Stimulated activated CD4-positive, alpha-beta T cell treated with anti-CD3 and anti-CD28 coated beads, TNF-alpha, amount 100 ng/mL, for 48 hours (primary cell): ENCODE measurements around the gene CC2D2A.
"Not testable (repeated sequence)": the region's sequence is repeated elsewhere in the genome, so short reads cannot be mapped to it uniquely, and the experiment has no call there.

Experiments used
- DNase-seq, 3 donors: peaks; one replicate each; pipeline ENCODE4 v3.0.0-alpha.2; 2020; ENCODE audit warnings: low read depth in 3 of 3

Gene CC2D2A

DNA sequence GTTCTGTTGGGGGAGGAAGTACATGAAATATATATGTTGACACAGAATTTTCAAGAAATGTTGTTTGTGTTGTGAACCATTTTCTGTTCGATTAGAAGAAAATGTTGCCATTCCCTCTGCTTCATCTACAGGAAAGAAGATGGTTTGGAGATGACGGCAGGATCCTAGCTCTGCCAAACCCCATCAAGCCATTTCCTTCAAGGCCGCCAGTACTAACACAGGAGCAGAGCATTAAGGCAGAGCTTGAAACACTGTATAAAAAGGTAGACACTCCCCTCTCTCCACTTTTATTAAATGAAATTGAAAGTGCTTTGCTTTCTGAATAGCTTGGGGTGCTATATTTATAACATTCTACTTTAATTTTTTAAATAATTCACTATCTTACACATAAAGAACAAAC lies 46.8 kb downstream of the CC2D2A start:
- DNase-seq = no peak

DNA sequence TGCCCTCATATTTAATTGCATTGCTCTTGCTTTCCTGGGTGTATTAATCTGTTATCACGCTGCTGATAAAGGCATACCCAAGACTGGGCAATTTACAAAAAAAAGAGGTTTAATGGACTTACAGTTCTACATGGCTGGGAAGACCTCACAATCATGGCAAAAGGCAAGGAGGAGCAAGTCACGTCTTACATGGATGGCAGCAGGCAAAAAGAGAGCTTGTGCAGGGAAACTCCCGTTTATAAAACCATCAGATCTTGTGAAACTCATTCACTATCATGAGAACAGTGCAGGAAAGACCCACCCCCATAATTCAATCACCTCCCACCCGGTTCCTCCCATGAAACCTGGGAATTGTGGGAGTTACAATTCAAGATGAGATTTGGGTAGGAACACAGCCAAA lies 48.0 kb downstream of the CC2D2A start:
- not testable (repeated sequence) for DNase-seq

DNA sequence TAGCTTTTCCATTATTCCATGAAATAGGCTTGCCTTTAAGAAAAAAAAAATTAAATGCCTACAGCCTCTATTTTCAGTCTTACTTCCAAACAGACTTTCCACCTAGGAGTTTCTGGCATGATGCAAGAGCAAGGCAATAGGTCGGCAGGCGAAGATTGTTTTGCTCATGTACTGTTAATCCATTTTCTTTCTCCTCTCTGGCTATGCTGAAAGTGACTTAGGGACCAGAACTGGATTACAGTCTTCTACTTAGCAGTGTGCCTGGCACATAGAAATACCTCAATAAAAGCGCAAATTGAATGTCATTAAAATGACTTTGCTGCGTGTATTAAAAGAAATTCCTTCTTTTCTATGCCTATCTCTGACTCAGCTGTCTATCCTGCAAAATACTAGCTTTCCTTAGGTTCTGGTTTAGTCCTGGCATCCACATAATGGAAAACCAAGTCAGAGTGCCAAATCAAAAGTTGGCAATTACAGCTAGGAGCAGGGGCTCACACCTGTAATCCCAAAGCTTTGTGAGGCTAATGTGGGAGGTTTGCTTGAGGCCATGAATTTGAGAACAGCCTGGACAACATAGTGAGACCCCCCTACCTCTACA lies 51.9 kb downstream of the CC2D2A start:
- no peak for DNase-seq

DNA sequence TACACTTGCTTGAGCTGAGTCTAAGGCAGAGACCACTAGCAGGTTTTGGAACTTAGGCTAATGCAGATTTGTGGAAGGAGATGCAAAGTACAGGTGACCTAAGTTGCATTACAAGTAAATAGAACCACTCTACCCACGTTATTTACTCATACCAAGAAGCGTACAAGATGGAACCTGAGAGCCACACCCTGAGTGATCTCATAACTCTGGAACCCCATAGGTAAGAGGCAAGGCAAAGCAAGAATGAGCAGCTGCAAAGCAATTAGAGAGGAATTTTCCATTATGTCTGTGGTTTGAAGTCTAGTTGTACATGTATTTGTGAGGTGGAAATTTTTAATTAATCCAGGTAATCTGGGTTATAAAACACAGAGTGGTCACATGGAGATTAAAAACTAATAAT lies 55.4 kb downstream of the CC2D2A start:
- DNase-seq = no peak

DNA sequence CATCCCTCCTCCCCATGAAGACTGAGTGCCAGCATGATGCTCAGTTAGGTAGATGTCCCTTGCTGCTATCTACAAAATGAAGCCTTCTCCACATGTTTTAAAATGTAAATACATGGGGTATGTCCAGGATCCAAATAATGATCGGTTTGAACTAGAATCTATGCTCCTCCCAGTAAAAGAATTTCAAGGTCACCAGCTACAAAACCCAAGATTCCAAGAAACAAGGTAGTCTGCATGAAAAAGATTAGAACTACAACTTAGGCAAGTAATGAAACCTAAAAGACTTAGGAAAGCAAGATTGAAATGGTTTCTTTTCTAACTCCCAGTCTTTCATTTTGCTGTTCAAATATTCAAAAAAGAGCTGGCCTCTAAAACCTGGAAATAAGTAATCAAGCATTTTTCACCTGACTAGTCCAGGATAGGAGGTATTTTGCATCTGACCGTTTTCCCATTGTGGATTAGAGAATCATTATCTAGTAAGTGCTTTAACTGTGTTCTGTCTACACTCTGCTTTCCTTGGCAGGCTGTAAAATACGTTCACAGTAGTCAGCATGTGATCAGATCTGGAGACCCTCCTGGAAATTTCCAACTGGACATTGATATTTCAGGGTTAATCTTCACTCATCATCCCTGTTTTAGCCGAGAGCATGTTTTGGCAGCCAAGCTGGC lies 57.4 kb downstream of the CC2D2A start:
- DNase-seq = no peak

DNA sequence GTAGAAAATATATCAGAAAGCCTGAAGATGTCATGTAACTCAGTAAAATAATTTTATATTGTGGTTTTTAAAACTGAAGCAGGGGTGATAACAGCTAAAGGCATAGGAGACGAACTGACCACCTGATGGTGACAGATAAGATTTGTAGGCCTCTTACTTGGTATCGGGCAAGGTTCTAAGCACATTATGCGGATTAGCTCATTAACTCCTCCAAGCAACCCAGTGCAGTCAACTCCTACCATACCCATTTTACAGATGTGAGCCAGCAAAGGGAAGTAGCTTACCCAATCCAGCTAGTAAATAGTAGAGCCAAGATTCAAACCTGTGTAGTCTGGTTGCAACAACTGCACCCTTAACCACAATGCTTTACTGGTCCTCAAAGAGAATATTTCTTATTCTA lies 62.1 kb downstream of the CC2D2A start:
- DNase-seq = no peak

DNA sequence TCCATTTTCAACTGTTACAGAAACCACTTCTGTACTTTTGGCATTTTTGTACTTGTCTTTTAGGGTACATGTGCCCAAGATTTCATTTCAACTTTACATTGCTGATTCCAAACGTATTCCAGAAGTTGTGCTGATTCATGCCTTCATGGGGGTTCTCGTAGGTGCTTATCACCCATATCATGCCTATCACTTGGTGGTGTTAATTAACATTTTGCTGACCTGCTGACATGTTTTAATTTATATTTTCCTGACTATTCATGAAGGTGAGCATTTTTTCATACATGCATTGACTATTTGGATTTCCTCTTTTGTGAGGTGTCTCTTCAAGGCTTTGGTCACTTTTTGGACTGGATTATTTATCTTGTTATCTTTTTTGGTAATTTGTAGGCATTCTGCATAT lies 64.1 kb downstream of the CC2D2A start:
- no peak for DNase-seq

DNA sequence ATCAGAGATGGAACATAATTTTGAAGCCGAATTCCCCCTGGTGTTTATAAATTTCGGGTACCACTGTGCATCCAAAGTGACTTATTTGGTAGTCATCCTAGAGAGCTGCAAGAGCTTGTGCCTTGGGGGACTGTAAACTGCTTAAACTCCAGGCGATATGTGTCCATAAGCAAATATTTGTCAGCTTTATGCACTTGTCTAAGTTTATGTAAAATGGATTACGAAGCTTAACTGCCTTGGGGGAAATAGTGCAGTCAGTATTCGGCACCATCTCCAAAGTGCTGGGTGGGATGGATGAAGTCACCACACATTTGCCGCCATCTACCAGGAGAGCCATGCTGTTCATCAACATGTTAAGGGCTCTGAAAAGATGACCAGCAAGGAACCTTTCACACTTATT lies 65.9 kb downstream of the CC2D2A start:
- no peak for DNase-seq

DNA sequence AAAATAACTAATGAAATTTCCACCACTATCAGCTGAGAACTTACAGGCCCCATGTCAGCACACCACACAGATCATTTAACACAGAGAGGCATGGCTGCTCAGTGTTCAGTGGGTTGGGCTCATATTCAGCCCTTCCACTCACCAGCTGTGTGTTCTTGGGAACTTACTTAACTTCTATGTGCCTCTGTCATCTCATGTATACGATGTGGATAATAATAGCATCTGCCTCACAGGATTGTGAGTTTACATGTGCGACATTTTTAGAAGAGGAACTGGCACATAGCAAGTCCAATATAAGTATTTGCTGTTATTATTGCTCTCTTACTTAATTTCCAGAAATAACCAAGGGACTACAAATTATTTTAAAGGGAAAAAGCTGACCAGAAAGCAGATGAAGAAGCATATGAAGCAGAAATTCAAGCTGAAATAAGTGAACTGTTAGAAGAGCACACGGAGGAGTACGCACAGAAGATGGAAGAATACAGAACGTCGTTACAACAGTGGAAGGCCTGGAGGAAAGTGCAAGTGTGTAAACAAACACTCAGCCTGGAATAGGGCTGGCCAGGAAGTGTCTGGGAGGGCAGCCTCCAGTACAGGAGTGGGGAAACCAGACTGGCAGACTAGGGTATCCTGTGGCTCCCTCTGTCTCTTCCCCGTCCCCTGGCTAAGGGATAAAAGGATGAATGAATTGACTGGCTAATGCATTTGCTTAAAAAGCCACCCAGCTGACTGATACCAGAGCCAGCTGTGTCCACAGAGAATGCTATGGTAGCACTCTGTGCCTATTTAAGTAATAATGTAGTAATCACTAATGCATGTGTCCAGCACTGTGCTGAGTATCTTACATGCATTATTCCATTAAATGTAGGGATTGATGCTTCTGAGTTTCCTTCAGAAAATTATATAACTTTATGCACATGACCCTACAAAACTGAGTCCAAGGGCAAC lies 67.1 kb downstream of the CC2D2A start:
- no peak for DNase-seq

DNA sequence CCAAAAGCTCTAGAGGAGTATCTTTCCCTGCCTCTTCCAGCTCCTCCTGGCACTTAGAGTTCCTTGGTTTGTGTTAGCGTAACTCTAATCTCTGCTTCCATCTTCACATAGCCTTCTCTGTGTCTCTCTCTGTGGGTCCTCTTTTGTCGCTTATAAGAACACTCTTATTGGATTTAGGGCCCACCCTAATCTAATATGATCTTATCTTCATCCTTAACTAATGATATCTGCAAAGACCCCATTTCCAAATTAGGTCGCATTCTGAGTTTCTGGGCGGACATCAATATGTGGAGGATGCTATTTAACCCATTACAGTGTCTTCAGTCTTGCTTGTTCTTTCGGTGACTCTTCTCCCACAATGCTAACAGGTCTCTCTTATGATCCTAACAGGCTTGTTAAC lies 72.3 kb downstream of the CC2D2A start:
- no peak for DNase-seq

DNA sequence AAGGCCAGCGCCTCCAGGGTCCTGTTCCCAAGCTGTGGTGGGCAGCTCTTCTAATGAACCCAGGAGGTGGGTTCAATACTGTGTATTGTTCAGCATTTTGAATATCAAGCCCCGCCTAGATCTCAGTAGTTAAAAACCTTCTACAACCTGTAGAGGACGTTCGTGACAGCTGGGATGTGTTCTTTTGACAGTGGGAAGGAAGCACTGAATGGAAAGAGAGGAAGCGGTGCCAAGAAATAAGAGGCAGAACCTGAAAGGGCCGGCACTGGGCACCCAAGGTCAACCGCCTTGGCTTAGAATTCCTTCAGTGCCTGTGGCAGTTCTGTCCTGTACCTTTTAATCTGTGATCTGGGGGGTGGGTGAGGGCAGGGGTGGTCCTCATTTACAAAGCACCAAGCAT lies 73.1 kb downstream of the CC2D2A start:
- no peak for DNase-seq

DNA sequence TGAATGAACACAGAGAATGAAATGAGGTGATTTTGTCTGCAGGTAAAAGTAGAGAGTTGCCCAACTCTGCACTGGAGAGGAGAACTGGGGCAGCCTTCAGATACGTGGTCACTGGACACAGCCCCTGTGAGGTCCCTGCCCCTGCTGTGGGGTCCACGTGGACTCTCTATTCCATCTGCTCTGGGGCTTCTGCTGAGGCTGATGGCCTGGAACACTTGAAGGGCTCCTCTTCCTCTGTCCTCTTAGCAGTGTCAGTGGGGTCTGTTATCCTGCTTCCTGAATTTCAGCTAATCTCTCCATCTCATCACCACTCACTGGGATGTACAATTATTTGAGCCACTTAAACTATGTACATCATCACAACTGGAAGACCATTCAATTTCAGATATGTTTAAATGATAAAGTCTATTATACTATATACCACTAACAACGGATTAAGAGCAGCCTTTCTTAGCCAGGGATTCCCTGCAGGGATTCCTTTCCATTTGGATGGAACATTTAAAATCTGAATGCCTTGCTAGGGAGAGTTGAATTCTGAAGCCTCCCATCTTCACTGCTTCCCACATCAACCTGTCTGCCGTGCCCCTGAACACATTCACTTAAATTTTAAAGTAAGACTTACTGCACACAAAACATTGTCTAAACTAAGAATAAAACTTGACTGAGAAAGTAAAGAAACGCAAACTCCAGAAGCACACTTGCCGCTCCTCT lies 74.0 kb downstream of the CC2D2A start:
- DNase-seq = no peak

DNA sequence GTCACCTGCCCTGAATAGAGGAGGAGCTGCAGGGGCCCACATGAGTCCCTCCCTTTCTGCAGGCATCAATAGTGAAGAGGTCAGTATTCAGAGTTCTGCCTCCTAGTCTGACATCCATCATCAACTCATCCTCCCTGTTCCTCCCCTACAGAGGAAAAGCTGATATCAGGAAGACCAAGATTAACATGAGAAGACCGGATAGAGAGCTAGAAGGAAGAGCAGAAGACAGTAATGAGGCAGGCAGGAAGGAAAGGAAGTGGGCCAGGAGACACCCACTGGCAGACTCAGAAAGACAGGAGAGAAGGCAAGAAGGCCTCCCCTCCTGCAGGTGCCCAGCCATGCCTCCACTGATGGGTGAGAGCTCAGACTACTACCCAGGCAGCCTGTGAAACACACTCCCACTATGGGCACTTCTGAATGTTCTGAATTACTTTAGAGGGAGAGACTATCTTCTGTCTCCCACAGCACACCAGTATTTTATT lies 74.6 kb downstream of the CC2D2A start:
- no peak for DNase-seq

DNA sequence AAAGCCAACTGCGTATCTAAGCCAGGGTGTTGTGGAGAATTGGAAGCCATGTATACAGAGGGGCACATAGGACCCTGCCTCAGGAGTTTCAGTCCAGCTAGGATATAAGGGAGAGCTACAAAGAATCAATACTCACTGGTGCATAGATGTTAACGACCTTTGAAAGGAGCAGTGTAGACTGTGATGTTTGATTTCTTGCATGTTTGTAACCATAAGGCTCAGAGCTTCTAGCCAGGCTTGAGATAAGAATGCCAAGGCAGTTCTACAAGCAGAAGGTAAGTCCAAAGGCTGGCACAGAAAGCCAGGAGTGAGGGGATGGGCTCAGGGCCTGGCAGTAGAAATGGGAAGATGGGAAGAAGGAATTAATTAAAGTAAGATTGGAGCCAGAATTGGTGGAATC lies 75.7 kb downstream of the CC2D2A start:
- no peak for DNase-seq

DNA sequence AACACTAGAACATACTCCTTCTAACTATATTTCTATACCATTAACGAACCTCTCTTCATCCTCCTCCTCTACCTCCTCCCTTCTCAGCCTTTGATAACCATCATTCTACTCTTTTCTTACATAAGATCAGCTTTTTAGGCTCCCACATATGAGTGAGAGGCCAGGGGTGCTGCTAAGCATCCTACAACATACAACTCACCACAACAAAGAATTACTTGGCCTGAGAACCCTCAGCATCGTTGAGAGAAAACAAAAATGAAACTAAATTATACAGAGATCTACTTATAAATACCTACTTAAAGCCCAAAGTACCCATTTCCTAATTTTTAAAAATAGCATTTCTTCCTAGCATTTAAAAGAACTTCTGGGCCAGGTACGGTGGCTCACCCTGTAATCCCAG lies 77.7 kb downstream of the CC2D2A start:
- DNase-seq = no peak

DNA sequence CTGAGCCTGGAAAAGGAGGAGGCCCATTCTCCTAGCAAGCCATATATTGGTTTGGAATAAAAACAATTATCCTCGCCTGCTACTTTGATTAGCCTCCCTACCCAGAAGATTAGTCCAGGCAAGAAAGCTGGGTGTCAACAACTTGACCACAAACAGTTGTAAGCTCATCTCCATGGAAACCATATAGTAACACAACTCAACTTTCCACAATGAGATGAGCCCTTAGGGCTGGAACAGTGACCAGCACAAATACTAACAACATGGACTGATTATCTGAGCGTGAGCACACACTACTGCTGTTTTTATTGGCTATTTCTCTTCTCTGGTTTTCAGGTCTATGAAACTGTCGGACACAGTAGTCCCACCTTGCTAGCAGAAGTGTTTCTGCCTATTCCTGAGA lies 80.8 kb downstream of the CC2D2A start:
- DNase-seq = no peak

DNA sequence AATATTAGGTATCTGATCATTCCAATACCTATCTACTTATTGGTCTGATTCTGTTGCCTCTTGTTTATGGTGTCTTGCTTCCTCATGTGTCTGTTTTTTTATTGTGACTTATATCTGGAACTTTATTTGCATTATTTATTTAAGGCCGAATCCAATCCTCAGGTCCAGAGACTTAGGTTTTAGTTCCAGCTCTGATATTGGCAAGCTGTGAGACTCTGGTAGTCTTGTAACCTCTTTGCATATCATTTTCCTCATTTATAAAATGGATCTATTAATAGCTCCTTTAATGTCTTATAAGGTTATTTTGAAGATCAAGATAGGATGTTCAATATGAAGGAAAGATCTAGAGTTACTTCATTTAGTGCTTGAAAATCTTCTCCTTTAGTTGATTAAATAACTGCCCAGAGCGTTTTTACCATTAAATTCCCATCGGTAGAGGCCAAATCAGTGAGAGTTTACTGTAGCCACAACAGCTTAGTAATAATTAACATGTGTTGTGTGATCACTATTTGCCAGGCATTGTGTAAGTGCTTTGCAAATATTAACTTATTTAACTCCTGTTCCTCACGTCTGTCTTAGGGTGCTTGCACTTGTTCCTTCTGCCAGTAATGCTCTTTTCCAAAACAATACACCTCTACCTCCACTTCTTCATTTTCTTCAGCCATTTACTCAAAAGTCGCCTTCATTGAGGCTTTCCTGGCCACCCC lies 82.2 kb downstream of the CC2D2A start:
- no peak for DNase-seq

DNA sequence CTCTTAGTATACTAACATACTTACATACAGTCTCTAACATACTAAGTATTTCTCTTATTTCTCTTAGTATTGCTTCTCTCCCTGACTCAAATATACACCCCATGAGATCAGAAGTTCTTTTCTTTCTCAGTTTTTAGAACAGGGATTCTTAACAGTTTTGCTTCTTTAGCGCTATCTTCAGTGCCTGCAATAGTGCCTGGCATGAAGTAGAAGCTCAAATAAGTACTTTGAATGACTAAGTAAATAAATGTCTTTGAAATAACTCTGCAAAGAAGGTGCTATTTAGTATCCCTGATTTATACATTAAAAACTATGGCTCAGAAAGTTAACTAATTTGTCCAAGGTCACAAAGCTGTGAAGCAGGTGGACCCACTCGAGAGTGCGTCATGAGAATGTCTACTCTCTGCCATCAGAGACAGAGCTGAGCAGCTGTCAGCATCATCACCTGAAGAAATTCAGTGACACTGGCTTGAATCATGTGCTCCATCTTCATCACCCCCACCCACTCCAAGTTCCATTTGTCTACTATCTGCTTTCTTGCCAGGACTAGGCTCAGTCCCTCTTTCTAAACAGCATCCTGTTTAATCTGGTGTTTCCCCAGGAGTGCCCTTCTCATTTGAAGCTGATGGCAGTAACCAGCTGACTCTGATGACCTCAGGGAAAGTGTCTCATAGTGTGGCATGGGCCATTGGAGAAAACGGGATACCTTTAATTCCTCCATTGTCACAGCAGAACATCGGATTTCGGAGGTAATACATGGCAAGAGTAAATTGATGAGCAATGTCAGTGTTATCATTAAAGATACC lies 83.1 kb downstream of the CC2D2A start:
- no peak for DNase-seq

DNA sequence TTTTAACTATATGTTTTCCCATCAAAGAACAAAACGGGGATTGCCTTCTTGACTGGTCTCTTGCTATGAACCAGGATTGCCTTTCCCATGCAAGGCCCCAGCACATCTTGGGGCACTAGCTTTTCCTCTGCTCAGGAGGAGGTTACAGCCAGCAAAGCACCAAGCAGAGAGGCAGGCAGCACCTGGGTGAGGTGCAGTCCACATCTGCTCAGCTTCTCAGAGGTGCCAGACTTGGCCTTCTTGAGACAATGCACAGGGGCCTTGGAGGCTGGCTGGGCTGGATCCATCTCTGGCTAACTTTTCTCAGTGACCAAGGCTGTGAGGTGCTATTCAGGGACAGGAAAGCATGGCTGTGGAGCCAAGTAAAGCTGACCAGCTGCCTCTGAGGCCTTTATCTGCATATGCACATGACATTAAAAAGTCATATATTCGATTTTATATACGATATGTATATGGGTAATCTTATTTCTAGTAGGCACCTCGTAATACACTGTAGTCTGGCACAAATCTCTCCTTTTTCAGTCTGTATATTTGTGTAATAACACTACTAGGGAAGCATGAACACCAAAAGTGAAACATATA lies 86.9 kb downstream of the CC2D2A start:
- no peak for DNase-seq
